Fibroblast of villous mesenchyme (primary cell): ENCODE measurements around the gene KDM3B. TPM values are rescaled to one million over a fixed set of nuclear protein-coding genes. Genes with fewer than 3 reads are reported as not detected.
"Not testable (repeated sequence)": the region's sequence is repeated elsewhere in the genome, so short reads cannot be mapped to it uniquely, and the experiment has no call there.

Experiments
- DNase-seq: peaks from one replicate; pipeline ENCODE4 v3.0.0-alpha.2; 2010; ENCODE audit warnings: low read depth
- H3K4me3 ChIP-seq: 2 replicates; pipeline ENCODE4 v1.5.1; 2011; ENCODE audit warnings: low read depth, mild to moderate bottlenecking, low read length
- total RNA-seq: library from RNA; depleted of rRNA; stranded (reverse); fragments of >200 nt; gene quantifications from 2 replicates; pipeline ENCODE4 v1.2.3, GENCODE V29; 2012
- TF ChIP-seq, protein P1 (sequence below): IDR thresholded peaks from 2 replicates; pipeline ENCODE4 v1.5.1; 2012; ENCODE audit warnings: low read depth, mild to moderate bottlenecking, low read length; ENCODE audit not compliant: insufficient read depth

The KDM3B gene
- total RNA-seq, 1 donor, result 51.4 TPM

DNA sequence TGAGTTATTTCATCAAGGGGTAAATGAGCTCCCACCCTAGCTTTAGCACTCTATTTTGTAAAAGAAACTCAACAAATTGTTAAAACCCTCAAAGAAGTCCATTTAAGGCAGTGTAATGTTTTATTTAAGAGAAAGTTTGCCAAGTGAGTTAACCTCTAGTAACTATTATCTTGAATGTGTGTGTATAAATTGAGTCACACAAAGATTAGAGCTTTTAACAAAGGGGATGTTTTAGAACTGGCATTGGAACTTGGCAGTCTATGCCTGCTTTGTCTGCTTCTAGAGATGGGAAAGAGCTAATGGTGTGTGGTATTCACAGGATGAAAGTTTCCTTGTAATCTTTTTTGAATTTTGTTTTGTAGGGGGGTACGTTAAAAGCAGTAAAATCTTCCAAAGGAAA, 33.2 kb downstream of the KDM3B start:
- no peak for DNase-seq
- H3K4me3 ChIP-seq, result no peak overlapping the region

DNA sequence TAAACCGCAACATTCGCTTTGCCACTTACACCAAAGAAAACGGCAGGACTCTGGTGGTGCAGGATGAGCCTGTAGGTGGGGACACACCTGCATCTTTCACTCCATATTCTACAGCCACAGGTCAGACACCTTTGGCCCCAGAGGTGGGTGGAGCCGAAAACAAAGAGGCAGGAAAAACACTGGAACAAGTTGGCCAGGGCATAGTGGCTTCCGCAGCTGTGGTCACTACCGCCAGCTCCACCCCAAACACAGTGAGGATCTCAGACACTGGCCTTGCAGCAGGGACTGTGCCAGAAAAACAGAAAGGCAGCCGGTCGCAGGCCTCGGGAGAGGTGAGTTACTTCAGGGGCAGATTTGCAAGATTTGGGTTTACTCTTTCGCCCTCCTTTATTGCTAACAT, 33.8 kb downstream of the KDM3B start:
- H3K4me3 ChIP-seq, result no peak overlapping the region
- TF ChIP-seq, protein P1, sequence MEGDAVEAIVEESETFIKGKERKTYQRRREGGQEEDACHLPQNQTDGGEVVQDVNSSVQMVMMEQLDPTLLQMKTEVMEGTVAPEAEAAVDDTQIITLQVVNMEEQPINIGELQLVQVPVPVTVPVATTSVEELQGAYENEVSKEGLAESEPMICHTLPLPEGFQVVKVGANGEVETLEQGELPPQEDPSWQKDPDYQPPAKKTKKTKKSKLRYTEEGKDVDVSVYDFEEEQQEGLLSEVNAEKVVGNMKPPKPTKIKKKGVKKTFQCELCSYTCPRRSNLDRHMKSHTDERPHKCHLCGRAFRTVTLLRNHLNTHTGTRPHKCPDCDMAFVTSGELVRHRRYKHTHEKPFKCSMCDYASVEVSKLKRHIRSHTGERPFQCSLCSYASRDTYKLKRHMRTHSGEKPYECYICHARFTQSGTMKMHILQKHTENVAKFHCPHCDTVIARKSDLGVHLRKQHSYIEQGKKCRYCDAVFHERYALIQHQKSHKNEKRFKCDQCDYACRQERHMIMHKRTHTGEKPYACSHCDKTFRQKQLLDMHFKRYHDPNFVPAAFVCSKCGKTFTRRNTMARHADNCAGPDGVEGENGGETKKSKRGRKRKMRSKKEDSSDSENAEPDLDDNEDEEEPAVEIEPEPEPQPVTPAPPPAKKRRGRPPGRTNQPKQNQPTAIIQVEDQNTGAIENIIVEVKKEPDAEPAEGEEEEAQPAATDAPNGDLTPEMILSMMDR, result no peak
- DNase-seq, result no peak

More for the DNA sequence above, 33.2 kb downstream of the KDM3B start:
- TF ChIP-seq, protein P1, result no peak

DNA sequence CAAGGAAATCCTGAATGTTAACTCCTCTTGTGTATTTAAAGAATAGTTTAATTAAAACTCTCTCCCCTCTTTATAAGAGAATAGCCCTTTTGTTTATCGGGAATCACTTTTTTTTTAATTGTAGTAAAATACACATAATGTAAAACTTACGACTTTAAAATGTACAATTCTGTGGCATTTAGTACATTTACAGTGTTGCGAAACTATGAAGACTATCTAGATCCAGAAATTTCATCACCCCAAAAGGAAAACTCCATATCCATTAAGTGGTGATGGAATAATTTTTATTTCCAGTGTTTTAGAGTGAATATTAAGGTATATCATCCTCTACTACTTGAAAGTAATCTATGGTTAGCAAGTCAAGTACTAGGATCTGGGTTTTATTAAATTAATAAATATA, 36.8 kb downstream of the KDM3B start:
- no peak overlapping the region for H3K4me3 ChIP-seq
- TF ChIP-seq, protein P1, result no peak
- DNase-seq, result no peak

DNA sequence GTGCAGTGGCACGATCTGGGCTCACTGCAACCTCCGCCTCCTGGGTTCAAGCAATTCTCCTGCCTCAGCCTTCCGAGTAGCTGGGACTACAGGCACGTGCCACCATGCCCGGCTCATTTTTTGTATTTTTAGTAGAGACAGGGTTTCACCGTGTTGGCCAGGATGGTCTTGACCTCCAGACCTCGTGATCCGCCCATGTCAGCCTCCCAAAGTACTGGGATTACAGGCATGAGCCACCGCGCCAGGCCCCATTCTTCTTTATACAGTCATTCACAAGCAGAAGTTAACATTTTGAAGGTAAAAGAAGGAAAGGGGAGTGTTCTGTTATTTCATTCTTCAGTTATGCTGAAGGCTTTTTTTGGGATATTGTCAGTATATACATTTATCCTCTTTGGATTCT, 37.4 kb downstream of the KDM3B start:
- not testable (repeated sequence) for H3K4me3 ChIP-seq, DNase-seq

DNA sequence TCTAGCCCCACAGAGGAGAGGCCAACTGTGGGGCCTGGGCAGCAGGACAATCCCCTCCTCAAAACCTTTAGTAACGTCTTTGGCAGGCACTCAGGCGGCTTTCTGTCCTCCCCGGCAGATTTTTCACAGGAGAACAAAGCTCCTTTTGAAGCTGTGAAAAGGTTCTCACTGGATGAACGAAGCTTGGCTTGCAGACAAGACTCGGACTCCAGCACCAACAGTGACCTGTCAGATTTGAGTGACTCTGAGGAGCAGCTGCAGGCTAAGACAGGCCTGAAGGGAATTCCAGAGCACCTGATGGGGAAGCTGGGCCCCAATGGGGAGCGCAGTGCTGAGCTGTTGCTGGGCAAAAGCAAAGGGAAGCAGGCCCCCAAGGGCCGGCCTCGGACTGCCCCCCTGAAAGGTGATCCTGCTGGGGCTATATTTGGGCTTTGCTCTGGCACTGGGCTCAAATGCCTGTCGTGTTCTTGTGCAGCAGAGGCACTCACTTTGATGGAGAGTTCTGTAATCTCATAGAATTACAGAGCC, 39.4 kb downstream of the KDM3B start:
- TF ChIP-seq, protein P1, result no peak
- no peak overlapping the region for H3K4me3 ChIP-seq
- no peak for DNase-seq

DNA sequence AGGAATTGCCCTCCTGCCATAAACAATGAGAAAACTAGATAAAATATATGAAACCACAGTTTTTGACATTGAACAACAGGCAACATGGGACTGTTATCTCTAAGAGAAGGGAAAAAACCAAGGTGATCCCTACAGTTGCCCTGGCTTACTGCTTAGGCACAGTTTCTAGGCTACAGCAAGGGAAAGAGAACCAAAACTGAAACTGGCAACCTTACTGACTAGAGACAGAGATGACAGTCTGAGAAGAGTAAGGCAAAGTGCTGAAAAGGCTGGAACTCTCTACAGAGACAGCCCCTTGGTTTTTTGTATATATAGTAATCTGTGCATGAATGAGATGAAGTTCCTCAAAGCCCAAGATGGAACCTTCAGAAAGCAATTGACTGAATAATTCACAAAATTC, 50.2 kb downstream of the KDM3B start:
- no peak overlapping the region for H3K4me3 ChIP-seq
- DNase-seq, result no peak
- TF ChIP-seq, protein P1, result no peak

DNA sequence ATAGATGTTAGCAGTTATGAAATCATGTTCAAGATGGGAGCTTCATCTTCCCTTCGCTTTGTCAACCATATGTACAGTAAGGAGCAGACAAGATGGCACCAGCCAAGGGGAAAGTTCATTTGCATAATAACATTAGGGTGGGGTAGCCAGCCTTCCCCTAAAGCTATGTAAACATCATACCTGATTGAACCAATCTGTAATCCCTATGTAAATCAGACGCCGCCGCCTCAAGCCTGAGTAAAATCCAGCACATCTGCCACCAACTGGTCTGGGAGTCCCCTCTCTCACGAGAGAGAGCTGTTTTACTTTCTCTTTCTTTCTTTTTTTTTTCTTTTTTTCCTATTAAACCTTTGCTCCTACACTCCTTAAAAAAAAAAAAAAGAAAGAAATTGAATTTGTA, 55.5 kb downstream of the KDM3B start:
- peak; percentile 64 for DNase-seq
- TF ChIP-seq, protein P1, result no peak
- H3K4me3 ChIP-seq, result no peak overlapping the region
